CD4-positive, alpha-beta T cell (primary cell): ENCODE results near the gene ORAI3. TPM values are rescaled to one million over a fixed set of nuclear protein-coding genes. Genes with fewer than 3 reads are reported as not detected.

Experiments
- ATAC-seq: fragments of 200-7000 bp; cut with Tn5 transposase; one replicate; pipeline ENCODE4 v1.10.0; 2022; ENCODE audit warnings: mild to moderate bottlenecking; ENCODE audit not compliant: poor library complexity
- CTCF ChIA-PET: fragments of 350-600 bp; sonication (Branson Sonifier 250); formaldehyde crosslinking; loops from one replicate; lab custom pipeline; 2021; ENCODE audit warnings: antibody characterized with exemption, inconsistent platforms; lab: Charles Lee
- POLR2A ChIA-PET: fragments of 350-600 bp; sonication (Branson Sonifier 250); formaldehyde crosslinking; loops from one replicate; lab custom pipeline; 2021; ENCODE audit warnings: antibody characterized with exemption, inconsistent platforms; lab: Charles Lee
- DNase-seq, 14 experiments: peaks; one replicate each; pipeline ENCODE4 v3.0.0-alpha.2; 2013 to 2020; ENCODE audit warnings: mixed read lengths in 2 of 14
- H3K27ac ChIP-seq, 2 donors: one replicate each; pipeline versions ENCODE4 v1.5.1 to v1.7.0; 2013; ENCODE audit warnings: low read length in 2 of 2, low read depth in 1 of 2, mild to moderate bottlenecking in 1 of 2
- H3K27me3 ChIP-seq, 2 experiments: 1 replicate in 1 of 2; 2 replicates in 1 of 2; pipeline versions ENCODE4 v1.6.1 to v1.7.0; 2013; ENCODE audit warnings: low read length in 2 of 2, control low read depth in 1 of 2, mild to moderate bottlenecking in 1 of 2, moderate library complexity in 1 of 2; ENCODE audit not compliant: insufficient read depth in 2 of 2, control insufficient read depth in 1 of 2
- H3K36me3 ChIP-seq: one replicate; pipeline ENCODE4 v1.6.1; 2013; ENCODE audit warnings: low read length, control low read depth; ENCODE audit not compliant: insufficient read depth
- H3K4me1 ChIP-seq: one replicate; pipeline ENCODE4 v1.6.1; 2013; ENCODE audit warnings: low read length, control low read depth; ENCODE audit not compliant: insufficient read depth
- H3K4me3 ChIP-seq: one replicate; pipeline ENCODE4 v1.5.1; 2013; ENCODE audit warnings: mild to moderate bottlenecking, low read length, moderate library complexity
- H3K9me3 ChIP-seq, 2 experiments: 1 replicate in 1 of 2; 2 replicates in 1 of 2; pipeline versions ENCODE4 v1.6.1 to v1.7.0; 2013; ENCODE audit warnings: low read length in 2 of 2, mild to moderate bottlenecking in 2 of 2, control low read depth in 1 of 2, moderate library complexity in 1 of 2; ENCODE audit not compliant: control insufficient read depth in 1 of 2, insufficient read depth in 1 of 2
- H3K27ac Mint-ChIP-seq: one replicate; pipeline ENCODE4 v1.8.0; 2020; ENCODE audit warnings: mixed read lengths
- H3K27me3 Mint-ChIP-seq: one replicate; pipeline ENCODE4 v1.8.0; 2021; ENCODE audit warnings: mixed read lengths
- H3K36me3 Mint-ChIP-seq: one replicate; pipeline ENCODE4 v1.8.0; 2021; ENCODE audit warnings: low read depth, mixed read lengths
- H3K4me1 Mint-ChIP-seq: one replicate; pipeline ENCODE4 v1.8.0; 2021; ENCODE audit warnings: low read depth, mixed read lengths
- H3K4me3 Mint-ChIP-seq: one replicate; pipeline ENCODE4 v1.8.0; 2020; ENCODE audit warnings: mild to moderate bottlenecking, mixed read lengths
- H3K9me3 Mint-ChIP-seq: one replicate; pipeline ENCODE4 v1.8.0; 2020; ENCODE audit warnings: mixed read lengths
- intact Hi-C, 2 experiments: fragments of 100-400 bp; cut with DNase I in 1 of 2; cut with micrococcal nuclease in 1 of 2; formaldehyde crosslinking; loops; one replicate each; pipeline versions ENCODE4 v1.15.1 to v1.9.0; 2023 to 2025; cut with DNase I, micrococcal nuclease
- polyA plus RNA-seq, 2 donors: library from polyadenylated mRNA; unstranded; fragments of 120-200 nt; gene quantifications; one replicate each; pipeline ENCODE4 v1.2.1, GENCODE V29; 2013
- total RNA-seq, 174 experiments: library from RNA in 2 of 174; stranded (reverse) in 2 of 174; gene quantifications; one replicate each; pipeline ENCODE4 v1.2.3 and lab custom pipeline; 2021 to 2026
- TF ChIP-seq, protein P1 (sequence below): fragments of 200-600 bp; IDR thresholded peaks from one replicate; pipeline ENCODE4 v1.8.0; 2022; ENCODE audit warnings: antibody characterized with exemption, mild to moderate bottlenecking

Gene ORAI3
- 1 to 10 TPM; 3.0 to 4.5 TPM for total RNA-seq
- polyA plus RNA-seq (2013, experiment 1 of 2): 8.9 TPM
- 8.4 TPM for polyA plus RNA-seq (2013, experiment 2 of 2)
- 0.12 to 11.9 (median 3.8) reads per million in 172 experiments for total RNA-seq (lab: John Stamatoyannopoulos, UW)

DNA sequence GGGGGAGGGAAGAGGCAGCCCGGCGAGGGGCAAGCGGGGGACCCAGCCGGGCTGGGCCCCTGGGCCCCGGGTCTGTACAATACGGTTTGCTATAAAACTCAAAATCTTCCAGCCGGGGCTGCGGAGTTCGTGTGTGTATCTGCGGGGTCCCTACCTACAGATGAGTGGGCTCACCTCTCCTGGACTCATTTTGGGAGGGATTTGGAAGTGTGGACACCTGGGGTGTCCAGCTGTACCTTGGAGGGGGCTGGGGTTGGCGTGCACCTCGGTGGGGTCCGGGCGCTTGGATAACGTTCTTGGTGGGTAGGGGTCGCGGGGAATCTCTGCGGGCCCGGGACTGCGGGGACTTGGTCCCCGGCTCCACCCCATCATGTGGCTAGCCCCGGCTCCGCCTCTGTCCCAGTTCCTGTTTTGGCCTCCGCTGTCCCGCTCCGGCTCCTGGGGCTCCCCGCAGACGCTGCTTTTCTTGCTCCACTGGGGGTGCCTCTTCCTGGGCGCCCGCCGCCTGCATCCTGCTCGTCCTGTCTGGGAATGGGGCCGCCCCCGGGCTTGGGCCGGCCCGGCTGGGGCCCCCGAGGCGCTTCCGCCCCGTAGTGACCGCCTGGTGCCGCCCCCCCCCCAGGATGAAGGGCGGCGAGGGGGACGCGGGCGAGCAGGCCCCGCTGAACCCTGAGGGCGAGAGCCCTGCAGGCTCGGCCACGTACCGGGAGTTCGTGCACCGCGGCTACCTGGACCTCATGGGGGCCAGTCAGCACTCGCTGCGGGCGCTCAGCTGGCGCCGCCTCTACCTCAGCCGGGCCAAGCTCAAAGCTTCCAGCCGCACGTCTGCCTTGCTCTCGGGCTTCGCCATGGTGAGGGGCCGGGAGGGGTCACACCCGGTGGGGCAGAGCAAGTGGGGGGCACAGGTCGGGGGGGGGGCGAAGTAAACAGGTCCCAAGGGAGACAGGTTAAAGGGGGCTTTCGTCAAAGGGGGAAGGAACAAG lies at the start of gene ORAI3:
ORAI3 (plus strand) TSS at position 402 of the 983 bp plus-strand sequence; CDS start at position 624, 222 bp downstream.
- H3K27me3 Mint-ChIP-seq: no peaks in the 10 kb centered on the region
- peaks cover 4% of the 10 kb centered on the region for H3K36me3 ChIP-seq
- peaks cover 31% of the 10 kb centered on the region for H3K4me1 ChIP-seq
- peak within 1 kb of the TSS; percentile 70 for H3K4me3 ChIP-seq
- intact Hi-C loops: no loop called here
- peaks cover 19% of the 10 kb centered on the region for H3K4me1 Mint-ChIP-seq
- H3K27me3 ChIP-seq: no peaks in the 10 kb centered on the region
- CTCF ChIA-PET: interaction anchor here (1.2 kb wide), 1 partner anchor 193 kb away, joined by 4 read pairs; no protein-coding TSS in a partner anchor
- no peaks in the 10 kb centered on the region for H3K9me3 Mint-ChIP-seq
- POLR2A ChIA-PET: interaction anchor here (0.6 to 1.7 kb wide), 11 partner anchors 8 to 920 kb away, joined by 3 to 7 read pairs (median 3); partner anchors contain the start of genes KAT8, PYCARD and SETD1A
- peaks cover 0 to 6% of the 10 kb centered on the region in 2 experiments for H3K9me3 ChIP-seq
- peak within 1 kb of the TSS; percentile 86 for H3K4me3 Mint-ChIP-seq
- DNase-seq (peak in 8 of 14 experiments; percentile 22 to 70 (median 48)), ATAC-seq (peak; percentile 48)
- TF ChIP-seq, protein P1, sequence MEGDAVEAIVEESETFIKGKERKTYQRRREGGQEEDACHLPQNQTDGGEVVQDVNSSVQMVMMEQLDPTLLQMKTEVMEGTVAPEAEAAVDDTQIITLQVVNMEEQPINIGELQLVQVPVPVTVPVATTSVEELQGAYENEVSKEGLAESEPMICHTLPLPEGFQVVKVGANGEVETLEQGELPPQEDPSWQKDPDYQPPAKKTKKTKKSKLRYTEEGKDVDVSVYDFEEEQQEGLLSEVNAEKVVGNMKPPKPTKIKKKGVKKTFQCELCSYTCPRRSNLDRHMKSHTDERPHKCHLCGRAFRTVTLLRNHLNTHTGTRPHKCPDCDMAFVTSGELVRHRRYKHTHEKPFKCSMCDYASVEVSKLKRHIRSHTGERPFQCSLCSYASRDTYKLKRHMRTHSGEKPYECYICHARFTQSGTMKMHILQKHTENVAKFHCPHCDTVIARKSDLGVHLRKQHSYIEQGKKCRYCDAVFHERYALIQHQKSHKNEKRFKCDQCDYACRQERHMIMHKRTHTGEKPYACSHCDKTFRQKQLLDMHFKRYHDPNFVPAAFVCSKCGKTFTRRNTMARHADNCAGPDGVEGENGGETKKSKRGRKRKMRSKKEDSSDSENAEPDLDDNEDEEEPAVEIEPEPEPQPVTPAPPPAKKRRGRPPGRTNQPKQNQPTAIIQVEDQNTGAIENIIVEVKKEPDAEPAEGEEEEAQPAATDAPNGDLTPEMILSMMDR: no peak
- H3K27ac ChIP-seq: peak within 1 kb of the TSS; percentile 56 to 58
- peaks cover 7% of the 10 kb centered on the region for H3K36me3 Mint-ChIP-seq
- H3K27ac Mint-ChIP-seq: peak within 1 kb of the TSS; percentile 76

DNA sequence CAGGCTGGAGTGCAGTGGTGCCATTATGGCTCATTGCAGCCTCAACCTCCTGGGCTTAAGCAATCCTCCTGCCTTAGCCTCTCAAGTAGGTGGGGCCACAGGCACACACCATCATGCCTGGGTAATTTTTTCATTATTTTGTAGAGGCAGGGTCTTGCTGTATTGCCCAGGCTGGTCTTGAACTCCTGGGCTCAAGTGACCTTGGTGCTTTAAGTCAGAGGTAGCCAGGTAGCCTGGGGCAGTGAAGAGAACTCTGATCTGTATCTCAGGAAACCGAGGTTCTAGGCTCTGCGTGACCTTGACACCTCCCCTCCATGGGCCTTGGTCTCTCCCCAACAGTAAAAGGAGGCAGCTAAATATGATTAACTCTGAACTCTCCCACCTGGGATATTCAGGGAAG lies 49.1 kb upstream of the ORAI3 start:
- CTCF ChIA-PET: no interaction called here
- no peaks in the 10 kb centered on the region for H3K36me3 ChIP-seq
- H3K9me3 ChIP-seq: peaks cover 0 to 8% of the 10 kb centered on the region in 2 experiments
- intact Hi-C loops: loop anchor here in 1 of 2 experiments (5.0 kb wide), 1 partner anchor 52 kb away; no protein-coding TSS in a partner anchor
- POLR2A ChIA-PET: no interaction called here
- no peaks in the 10 kb centered on the region for H3K27me3 ChIP-seq
- Mint-ChIP-seq H3K36me3 (no peaks in the 10 kb centered on the region), H3K27ac (no peak overlapping the region), H3K4me1 (peaks cover 54% of the 10 kb centered on the region), H3K4me3 (peak overlapping the region; percentile 42), H3K27me3 (no peaks in the 10 kb centered on the region), H3K9me3 (peaks cover 3% of the 10 kb centered on the region)
- ATAC-seq (no peak), DNase-seq (no peak)
- H3K27ac ChIP-seq: no peak overlapping the region
- no peak overlapping the region for H3K4me3 ChIP-seq
- H3K4me1 ChIP-seq: peaks cover 59% of the 10 kb centered on the region
- TF ChIP-seq, protein P1: no peak

DNA sequence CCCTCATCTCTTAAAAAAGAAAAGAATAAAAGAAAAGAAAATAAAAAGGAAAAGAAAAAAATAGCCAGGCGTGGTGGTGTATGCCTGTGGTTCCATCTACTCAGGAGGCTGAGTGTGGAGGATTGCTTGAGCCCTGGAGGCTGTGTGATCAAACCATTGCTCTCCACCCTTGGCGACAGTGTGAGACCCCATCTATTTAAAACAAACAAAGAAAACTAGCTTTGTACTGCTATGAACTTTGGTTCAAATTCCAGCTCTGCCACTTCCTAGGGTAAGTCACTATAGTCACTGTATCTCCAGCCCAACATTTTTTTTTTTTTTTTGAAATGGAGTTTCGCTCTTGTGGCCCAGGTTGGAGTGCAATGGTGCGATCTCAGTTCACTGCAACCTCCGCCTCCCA lies 48.3 kb upstream of the ORAI3 start:
- H3K27me3 ChIP-seq: no peaks in the 10 kb centered on the region
- ChIA-PET CTCF (interaction anchor here (3.4 kb wide), 1 partner anchor 57 kb away, joined by 75 read pairs; no protein-coding TSS in a partner anchor), POLR2A (interaction anchor here (0.6 to 4.5 kb wide), 8 partner anchors 9 to 729 kb away, joined by 3 to 93 read pairs (median 16); partner anchors contain the start of genes BCL7C, FBRS, SRCAP and ZNF646)
- no peak for DNase-seq
- no peaks in the 10 kb centered on the region for H3K27me3 Mint-ChIP-seq
- no peak overlapping the region for H3K27ac ChIP-seq
- peak overlapping the region; percentile 78 for H3K27ac Mint-ChIP-seq
- no peaks in the 10 kb centered on the region for H3K36me3 ChIP-seq
- peaks cover 3% of the 10 kb centered on the region for H3K9me3 Mint-ChIP-seq
- peaks cover 0 to 8% of the 10 kb centered on the region in 2 experiments for H3K9me3 ChIP-seq
- H3K4me1 Mint-ChIP-seq: peaks cover 46% of the 10 kb centered on the region
- peaks cover 58% of the 10 kb centered on the region for H3K4me1 ChIP-seq
- TF ChIP-seq, protein P1: no peak
- H3K4me3 ChIP-seq: no peak overlapping the region
- H3K4me3 Mint-ChIP-seq: peak overlapping the region; percentile 83
- intact Hi-C loops: loop anchor here in 1 of 2 experiments (5.0 kb wide), 1 partner anchor 53 kb away; no protein-coding TSS in a partner anchor
- no peak for ATAC-seq
- H3K36me3 Mint-ChIP-seq: no peaks in the 10 kb centered on the region
